ENCODE data around the gene SYCE3.

The SYCE3 gene, protein sequence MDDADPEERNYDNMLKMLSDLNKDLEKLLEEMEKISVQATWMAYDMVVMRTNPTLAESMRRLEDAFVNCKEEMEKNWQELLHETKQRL

DNA sequence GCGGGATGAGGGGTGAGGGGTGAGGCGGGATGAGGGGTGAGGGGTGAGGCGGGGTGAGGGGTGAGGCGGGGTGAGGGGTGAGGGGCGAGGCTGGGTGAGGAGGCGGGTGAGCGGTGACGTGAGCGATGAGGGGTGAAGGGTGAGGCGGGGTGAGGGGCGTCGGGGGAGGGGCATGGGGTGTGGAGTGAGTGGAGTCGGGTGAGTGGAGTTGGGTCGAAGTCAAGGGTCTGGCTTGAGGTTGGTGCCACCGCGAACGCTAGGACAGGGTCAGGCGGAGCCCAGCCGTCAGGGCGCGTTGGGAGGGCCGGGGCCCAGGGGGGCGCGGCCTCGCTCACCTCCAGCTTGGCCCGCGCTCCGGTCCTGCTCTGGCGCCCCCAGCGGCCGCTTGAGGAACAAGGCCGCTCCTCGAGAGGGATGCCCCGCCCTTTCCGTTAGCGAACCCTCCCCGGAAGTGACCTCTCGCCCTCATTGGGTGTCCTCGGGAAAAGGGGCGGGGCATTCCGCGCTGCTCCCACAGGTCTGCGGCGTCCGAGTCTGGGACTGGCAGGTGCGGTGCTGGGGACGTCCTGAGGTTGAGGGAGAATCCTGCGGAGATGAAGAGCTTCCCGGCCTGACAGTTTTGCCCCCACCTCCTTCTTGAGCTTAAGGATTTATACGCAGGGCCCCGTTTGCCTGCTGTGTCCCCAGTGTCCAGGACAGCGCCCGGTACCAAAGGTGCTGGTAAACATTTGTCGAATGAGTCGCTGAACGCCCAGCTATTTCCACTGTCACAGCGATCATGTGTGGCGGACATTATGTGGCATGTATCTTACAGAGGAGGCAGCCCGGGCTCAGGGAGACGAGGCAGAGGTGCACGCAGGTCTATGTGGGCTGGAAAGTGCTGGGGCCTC is at the start of gene SYCE3:
TSS of gene SYCE3 (minus strand) at position 397 of the 890 bp plus-strand sequence. CDS start 6,514 bp downstream, outside the sequence.
- peak; percentile 93 for DNase-seq (ENCODE audit: extremely low read depth, insufficient read length)
- TF ChIP-seq, protein P1, sequence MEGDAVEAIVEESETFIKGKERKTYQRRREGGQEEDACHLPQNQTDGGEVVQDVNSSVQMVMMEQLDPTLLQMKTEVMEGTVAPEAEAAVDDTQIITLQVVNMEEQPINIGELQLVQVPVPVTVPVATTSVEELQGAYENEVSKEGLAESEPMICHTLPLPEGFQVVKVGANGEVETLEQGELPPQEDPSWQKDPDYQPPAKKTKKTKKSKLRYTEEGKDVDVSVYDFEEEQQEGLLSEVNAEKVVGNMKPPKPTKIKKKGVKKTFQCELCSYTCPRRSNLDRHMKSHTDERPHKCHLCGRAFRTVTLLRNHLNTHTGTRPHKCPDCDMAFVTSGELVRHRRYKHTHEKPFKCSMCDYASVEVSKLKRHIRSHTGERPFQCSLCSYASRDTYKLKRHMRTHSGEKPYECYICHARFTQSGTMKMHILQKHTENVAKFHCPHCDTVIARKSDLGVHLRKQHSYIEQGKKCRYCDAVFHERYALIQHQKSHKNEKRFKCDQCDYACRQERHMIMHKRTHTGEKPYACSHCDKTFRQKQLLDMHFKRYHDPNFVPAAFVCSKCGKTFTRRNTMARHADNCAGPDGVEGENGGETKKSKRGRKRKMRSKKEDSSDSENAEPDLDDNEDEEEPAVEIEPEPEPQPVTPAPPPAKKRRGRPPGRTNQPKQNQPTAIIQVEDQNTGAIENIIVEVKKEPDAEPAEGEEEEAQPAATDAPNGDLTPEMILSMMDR (IDR thresholded peaks at IDR 0.05; ENCODE audit: insufficient read depth, low read length, poor library complexity, severe bottlenecking): peak; percentile 75
- no peaks in the 10 kb centered on the region for H3K27me3 ChIP-seq (replicated peaks; ENCODE audit: control insufficient read depth, insufficient read depth, low read length)
- H3K4me3 ChIP-seq (replicated peaks; ENCODE audit: low read depth, low read length): peak within 1 kb of the TSS; percentile 78
- H3K36me3 ChIP-seq (ENCODE audit: control insufficient read depth, insufficient read depth, low read length): no peaks in the 10 kb centered on the region; the same call in none of the 2 replicates

DNA sequence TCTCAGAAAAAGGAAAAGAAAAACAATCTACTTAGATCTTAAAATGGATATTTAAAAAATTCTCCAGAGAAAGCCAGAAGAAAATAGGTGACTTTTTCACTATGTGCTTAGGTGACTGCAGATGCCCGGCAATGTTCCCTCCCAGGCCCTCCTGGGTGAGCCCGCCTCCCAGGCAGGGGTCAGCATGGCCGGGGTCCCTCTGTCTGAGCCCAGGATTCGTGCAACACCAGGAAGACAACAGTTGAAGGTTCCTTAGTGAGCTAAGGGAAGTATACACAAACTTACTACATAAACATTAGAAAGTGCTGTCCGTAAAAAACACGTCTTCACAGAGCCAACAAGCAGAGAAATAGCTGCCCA is 49.4 kb upstream of the SYCE3 start:
- DNase-seq (ENCODE audit: extremely low read depth, insufficient read length): no peak
- Histone ChIP-seq H3K4me3 (replicated peaks; ENCODE audit: low read depth, low read length) (no peak overlapping the region), H3K27me3 (replicated peaks; ENCODE audit: control insufficient read depth, insufficient read depth, low read length) (peaks cover 2% of the 10 kb centered on the region; the same call in 1 of the 2 replicates), H3K36me3 (ENCODE audit: control insufficient read depth, insufficient read depth, low read length) (no peaks in the 10 kb centered on the region)
- TF ChIP-seq, protein P1 (IDR thresholded peaks at IDR 0.05; ENCODE audit: insufficient read depth, low read length, poor library complexity, severe bottlenecking): no peak

DNA sequence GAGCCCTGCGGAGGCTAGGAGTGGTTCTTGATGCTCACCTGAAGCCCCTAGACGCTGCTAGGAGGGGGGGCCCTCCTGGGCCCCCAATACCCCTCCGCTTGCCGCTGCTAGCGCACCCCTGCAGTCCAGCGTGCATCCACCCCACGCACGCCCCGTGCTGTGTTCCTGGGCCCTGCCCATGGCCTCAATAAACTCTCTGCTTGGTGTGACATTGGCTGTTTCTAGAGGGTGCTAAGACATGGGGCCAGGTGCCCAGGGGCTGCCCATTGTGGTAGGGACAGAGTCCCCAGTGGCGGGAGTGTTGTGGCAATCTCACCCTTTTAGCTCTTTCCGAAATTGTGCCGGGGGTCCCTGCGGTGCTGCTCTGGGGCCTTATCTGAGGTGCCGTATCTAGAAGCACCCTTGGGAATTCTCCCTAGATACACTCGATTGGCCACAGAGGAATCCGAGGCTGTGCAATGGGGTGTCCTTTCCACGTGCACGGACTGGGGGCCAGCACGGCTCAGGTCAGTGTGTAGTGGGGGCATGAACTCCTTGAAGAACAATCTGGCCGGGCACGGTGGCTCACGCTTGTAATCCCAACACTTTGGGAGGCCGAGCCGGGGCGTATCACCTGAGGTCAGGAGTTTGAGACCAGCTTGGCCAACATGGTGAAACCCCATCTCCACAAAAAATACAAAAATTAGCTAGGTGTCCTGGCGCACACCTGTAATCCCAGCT is 48.8 kb upstream of the SYCE3 start:
- peaks cover 2% of the 10 kb centered on the region; the same call in 1 of the 2 replicates for H3K27me3 ChIP-seq (replicated peaks; ENCODE audit: control insufficient read depth, insufficient read depth, low read length)
- TF ChIP-seq, protein P1 (IDR thresholded peaks at IDR 0.05; ENCODE audit: insufficient read depth, low read length, poor library complexity, severe bottlenecking): no peak
- H3K36me3 ChIP-seq (ENCODE audit: control insufficient read depth, insufficient read depth, low read length): no peaks in the 10 kb centered on the region
- no peak for DNase-seq (ENCODE audit: extremely low read depth, insufficient read length)
- no peak overlapping the region for H3K4me3 ChIP-seq (replicated peaks; ENCODE audit: low read depth, low read length)

DNA sequence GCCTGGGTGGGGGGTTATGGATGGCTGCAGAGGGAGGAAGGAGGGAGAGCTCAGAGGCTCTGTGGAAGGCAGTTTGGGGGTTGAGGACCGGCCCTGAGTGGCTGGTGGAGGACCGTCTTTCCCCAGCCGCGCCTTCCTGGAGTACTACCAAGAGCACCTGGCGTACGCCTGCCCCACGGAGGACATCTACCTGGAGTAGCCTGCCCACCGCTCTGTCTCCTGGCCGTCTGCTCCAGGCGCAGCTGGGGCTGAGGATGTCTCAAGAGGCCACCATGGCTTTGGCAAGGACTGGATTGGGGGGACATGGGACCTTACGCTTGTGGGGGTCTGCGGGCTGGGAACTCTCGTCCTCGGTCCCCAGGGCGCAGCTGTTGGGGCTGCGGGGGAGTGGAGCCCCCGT is 47.9 kb upstream of the SYCE3 start:
- no peak overlapping the region for H3K4me3 ChIP-seq (replicated peaks; ENCODE audit: low read depth, low read length)
- H3K36me3 ChIP-seq (ENCODE audit: control insufficient read depth, insufficient read depth, low read length): no peaks in the 10 kb centered on the region
- TF ChIP-seq, protein P1 (IDR thresholded peaks at IDR 0.05; ENCODE audit: insufficient read depth, low read length, poor library complexity, severe bottlenecking): no peak
- H3K27me3 ChIP-seq (replicated peaks; ENCODE audit: control insufficient read depth, insufficient read depth, low read length): peaks cover 2% of the 10 kb centered on the region; the same call in 1 of the 2 replicates
- DNase-seq (ENCODE audit: extremely low read depth, insufficient read length): no peak

DNA sequence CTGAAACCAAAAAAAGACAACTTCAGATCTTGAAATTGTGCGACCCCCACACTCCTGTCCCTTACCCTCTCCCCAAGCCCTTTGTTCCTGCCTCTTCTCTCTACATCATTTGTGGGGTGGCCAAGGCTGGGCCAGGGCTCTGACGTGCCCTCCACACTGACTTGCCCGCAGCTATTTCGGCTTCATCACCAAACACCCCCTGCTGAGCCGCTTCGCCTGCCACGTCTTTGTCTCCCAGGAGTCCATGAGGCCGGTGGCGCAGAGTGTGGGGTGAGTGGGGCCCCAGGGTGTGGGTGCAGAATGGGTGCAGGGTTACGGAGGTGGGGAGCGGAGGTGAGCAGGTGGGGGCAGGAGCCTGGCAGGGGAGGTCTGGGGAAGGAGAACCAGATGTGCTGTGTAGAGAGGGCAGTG is 47.3 kb upstream of the SYCE3 start:
- TF ChIP-seq, protein P1 (IDR thresholded peaks at IDR 0.05; ENCODE audit: insufficient read depth, low read length, poor library complexity, severe bottlenecking): no peak
- peaks cover 2% of the 10 kb centered on the region for H3K27me3 ChIP-seq (replicated peaks; ENCODE audit: control insufficient read depth, insufficient read depth, low read length)
- DNase-seq (ENCODE audit: extremely low read depth, insufficient read length): no peak
- H3K4me3 ChIP-seq (replicated peaks; ENCODE audit: low read depth, low read length): no peak overlapping the region
- H3K36me3 ChIP-seq (ENCODE audit: control insufficient read depth, insufficient read depth, low read length): no peaks in the 10 kb centered on the region

Data from GM06990 (cell line).